Heart left ventricle (tissue), 13 donors: Measurements from ENCODE around the gene HSFX3.

ENCODE experiments used
- CTCF ChIP-seq, 12 donors: fragments of 200-600 bp; sonication (generic) in 4 of 12; IDR thresholded peaks; one replicate each; pipeline versions ENCODE4 v1.5.0 to v1.8.0; 2018 to 2022; ENCODE audit warnings: antibody characterized with exemption in 12 of 12, mild to moderate bottlenecking in 5 of 12
- POLR2A ChIP-seq, 2 donors: fragments of 450-650 bp; IDR thresholded peaks; one replicate each; pipeline ENCODE4 v1.6.1; 2017; ENCODE audit warnings: antibody characterized with exemption in 2 of 2, mild to moderate bottlenecking in 2 of 2, moderate library complexity in 2 of 2
- donor health status: ischemic (EF 13 %, LVEDD 7.1; RV severe dilation, severe dysfunction).
- donor health status: DM: no; HTN: yes; CAD: no.
- donor health status: DM: no; HTN: no; CAD: no.
- donor health status: ischemic (EF 25% LVEDD 6.9; RV normal size, moderate dysfunction).
- donor health status: ischemic (EF 25% LVEDD 5.7; RV mildly dilated, moderate dysfunction).
- donor health status: ischemic (EF 35%, LVEDD 5.7; RV mildly dilated, moderate dysfunction).
- donor health status: nonischemic (EF 11% LVEDD 7.7; RV severe dilation, severe dysfunction).
- donor health status: DM: yes; HTN: yes; CAD: no.
- donor health status: PGD.
- donor health status: ischemic (EF 29% LVEDD 5.4; RV normal size, mild dysfunction).
- donor health status: nonischemic (EF 23%, LVEDD 6.1; RV moderate dilation, normal function).

GRCh38 chrX:149522916-149523315 lies 26.8 kb downstream of the HSFX3 start:
- TF ChIP-seq CTCF (IDR thresholded peaks at IDR 0.05) (no peak), POLR2A (IDR thresholded peaks at IDR 0.05) (no peak)
